Colonic mucosa (tissue), 4 donors: ENCODE results near the gene POU6F2. TPM values are rescaled to one million over a fixed set of nuclear protein-coding genes. Genes with fewer than 3 reads are reported as not detected.

Experiments used
- DNase-seq: peaks from one replicate; pipeline ENCODE4 v3.0.0-alpha.2; 2020
- H3K27ac ChIP-seq: fragments of 200-600 bp; one replicate; pipeline ENCODE4 v1.8.0; 2021
- H3K27me3 ChIP-seq: fragments of 200-600 bp; one replicate; pipeline ENCODE4 v1.8.0; 2021
- H3K36me3 ChIP-seq: fragments of 200-600 bp; one replicate; pipeline ENCODE4 v1.8.0; 2021
- H3K4me1 ChIP-seq: fragments of 200-600 bp; one replicate; pipeline ENCODE4 v1.8.0; 2021; ENCODE audit warnings: mild to moderate bottlenecking
- H3K4me3 ChIP-seq: fragments of 200-600 bp; one replicate; pipeline ENCODE4 v1.8.0; 2021
- H3K9ac ChIP-seq, 2 donors: one replicate each; pipeline ENCODE4 v1.7.0; 2013; ENCODE audit warnings: control low read depth in 2 of 2, low read depth in 2 of 2, low read length in 2 of 2
- H3K9me3 ChIP-seq: fragments of 200-600 bp; one replicate; pipeline ENCODE4 v1.8.0; 2021
- intact Hi-C: fragments of 100-400 bp; cut with DNase I; formaldehyde crosslinking; loops from one replicate; pipeline ENCODE4 v1.14.1; 2022
- total RNA-seq, 2 donors: library from RNA; stranded (reverse); fragmentation: NEBNext Ultra II Directional in 1 of 2; extraction: Animal tissue kit (Norgen Biotek cat#: 25700) in 1 of 2; gene quantifications; one replicate each; pipeline ENCODE4 v1.2.1, GENCODE V29; 2021
- TF ChIP-seq, protein P1 (sequence below): fragments of 200-600 bp; IDR thresholded peaks from one replicate; pipeline ENCODE4 v1.8.0; 2022; ENCODE audit warnings: antibody characterized with exemption, mild to moderate bottlenecking
- donor health status: healthy.
- donor health status: DM: no; HTN: no; CAD: no.
- donor health status: DM: no; HTN: no; CAD: no.

The POU6F2 gene
- total RNA-seq, 2 donors from 2014 or later: 1.3 TPM; not detected in 1

DNA sequence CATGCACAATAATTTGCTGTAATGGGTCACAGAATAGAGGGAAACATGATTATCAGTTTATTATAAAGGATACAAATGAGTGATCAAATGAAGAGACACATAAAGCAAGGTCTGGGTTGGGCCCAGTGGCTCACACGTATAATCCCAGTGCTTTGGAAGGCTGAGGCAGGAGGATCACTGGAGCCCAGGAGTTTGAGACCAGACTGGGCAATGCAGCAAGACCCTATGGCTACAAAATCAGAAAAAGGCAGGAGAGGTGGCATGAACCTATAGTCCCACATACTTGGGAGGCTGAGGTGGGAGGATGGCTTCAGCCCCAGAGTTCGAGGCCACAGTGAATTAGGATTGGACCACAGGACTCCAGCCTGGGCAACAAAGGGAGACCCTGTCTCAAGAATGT, 421.7 kb downstream of the POU6F2 start:
- no peaks in the 10 kb centered on the region for H3K9me3 ChIP-seq
- H3K9ac ChIP-seq: no peak overlapping the region
- DNase-seq: no peak

DNA sequence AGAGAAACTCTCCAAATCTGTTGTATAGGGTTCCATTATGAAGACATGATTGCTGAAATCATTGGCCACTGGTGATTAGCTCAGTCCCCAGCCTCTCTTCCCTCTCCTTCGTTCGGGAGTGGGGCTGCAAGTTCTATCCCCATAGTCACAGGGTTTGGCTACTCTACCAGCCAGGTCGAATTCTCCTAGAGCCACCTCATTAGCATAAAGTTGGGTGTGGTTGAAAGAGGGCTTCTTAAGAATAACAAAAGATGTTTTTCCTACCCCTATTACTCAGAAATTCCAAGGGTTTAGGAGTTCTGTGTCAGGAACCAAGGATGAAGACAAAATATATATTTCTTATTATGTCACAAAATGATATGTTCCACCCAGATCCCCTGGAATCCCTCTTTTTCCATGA, 422.3 kb downstream of the POU6F2 start:
- no peaks in the 10 kb centered on the region for H3K4me1 ChIP-seq
- H3K9ac ChIP-seq: no peak overlapping the region
- no peak for DNase-seq
- H3K27ac ChIP-seq: no peak overlapping the region
- H3K4me3 ChIP-seq: no peak overlapping the region
- no peaks in the 10 kb centered on the region for H3K27me3 ChIP-seq
- no peaks in the 10 kb centered on the region for H3K36me3 ChIP-seq
- H3K9me3 ChIP-seq: no peaks in the 10 kb centered on the region
- TF ChIP-seq, protein P1, sequence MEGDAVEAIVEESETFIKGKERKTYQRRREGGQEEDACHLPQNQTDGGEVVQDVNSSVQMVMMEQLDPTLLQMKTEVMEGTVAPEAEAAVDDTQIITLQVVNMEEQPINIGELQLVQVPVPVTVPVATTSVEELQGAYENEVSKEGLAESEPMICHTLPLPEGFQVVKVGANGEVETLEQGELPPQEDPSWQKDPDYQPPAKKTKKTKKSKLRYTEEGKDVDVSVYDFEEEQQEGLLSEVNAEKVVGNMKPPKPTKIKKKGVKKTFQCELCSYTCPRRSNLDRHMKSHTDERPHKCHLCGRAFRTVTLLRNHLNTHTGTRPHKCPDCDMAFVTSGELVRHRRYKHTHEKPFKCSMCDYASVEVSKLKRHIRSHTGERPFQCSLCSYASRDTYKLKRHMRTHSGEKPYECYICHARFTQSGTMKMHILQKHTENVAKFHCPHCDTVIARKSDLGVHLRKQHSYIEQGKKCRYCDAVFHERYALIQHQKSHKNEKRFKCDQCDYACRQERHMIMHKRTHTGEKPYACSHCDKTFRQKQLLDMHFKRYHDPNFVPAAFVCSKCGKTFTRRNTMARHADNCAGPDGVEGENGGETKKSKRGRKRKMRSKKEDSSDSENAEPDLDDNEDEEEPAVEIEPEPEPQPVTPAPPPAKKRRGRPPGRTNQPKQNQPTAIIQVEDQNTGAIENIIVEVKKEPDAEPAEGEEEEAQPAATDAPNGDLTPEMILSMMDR: no peak
- intact Hi-C loops: no loop called here

More for the DNA sequence above, 421.7 kb downstream of the POU6F2 start:
- TF ChIP-seq, protein P1: no peak
- Histone ChIP-seq H3K27me3 (no peaks in the 10 kb centered on the region), H3K27ac (no peak overlapping the region), H3K4me3 (no peak overlapping the region), H3K4me1 (no peaks in the 10 kb centered on the region), H3K36me3 (no peaks in the 10 kb centered on the region)
- intact Hi-C loops: no loop called here

DNA sequence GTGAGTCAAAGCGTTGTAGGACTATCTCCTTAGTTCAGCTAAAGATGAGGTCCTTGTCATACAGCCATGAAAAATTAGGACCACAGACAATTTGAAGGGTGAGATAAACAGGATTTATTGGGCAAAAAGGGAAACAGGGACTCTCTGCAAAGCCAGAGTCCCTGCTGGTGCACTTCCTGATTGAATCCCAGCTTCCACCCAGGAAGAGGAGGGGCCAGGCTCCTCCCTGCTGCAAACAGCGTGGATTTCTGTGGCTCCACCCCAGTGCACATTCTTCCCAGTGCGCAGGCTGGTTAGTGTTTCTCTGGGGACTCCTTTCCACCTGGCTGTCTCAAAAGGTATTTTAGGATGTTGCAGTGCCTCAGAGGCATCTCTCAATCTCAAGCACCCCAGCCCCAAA, 423.1 kb downstream of the POU6F2 start:
- H3K27me3 ChIP-seq: no peaks in the 10 kb centered on the region
- H3K27ac ChIP-seq: no peak overlapping the region
- intact Hi-C loops: no loop called here
- H3K9me3 ChIP-seq: no peaks in the 10 kb centered on the region
- no peaks in the 10 kb centered on the region for H3K36me3 ChIP-seq
- no peaks in the 10 kb centered on the region for H3K4me1 ChIP-seq
- no peak for DNase-seq
- TF ChIP-seq, protein P1: no peak
- H3K4me3 ChIP-seq: no peak overlapping the region
- no peak overlapping the region for H3K9ac ChIP-seq

DNA sequence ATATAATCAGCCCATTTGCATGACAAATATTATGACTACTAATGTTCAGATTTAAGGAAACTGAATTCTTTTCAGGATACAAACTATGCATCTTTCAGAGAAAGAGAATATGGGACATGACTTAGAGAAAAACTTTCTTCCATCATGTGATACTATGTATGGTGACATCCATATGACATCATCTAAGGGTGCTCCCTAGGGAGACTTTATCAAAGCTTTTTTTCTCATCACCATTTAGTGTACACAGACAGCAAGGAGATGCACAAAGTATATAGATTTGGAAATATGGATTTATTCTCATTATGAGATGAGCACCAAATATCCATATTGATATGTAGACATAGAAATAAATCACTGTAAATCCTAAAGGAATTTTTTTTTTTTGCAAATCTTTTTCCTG, 424.3 kb downstream of the POU6F2 start:
- intact Hi-C loops: no loop called here

GRCh38 chr7:39404907-39405306, 427.2 kb downstream of the POU6F2 start:
- Histone ChIP-seq H3K4me3 (no peak overlapping the region), H3K9me3 (no peaks in the 10 kb centered on the region), H3K27ac (no peak overlapping the region), H3K4me1 (no peaks in the 10 kb centered on the region), H3K27me3 (no peaks in the 10 kb centered on the region), H3K9ac (no peak overlapping the region), H3K36me3 (no peaks in the 10 kb centered on the region)
- TF ChIP-seq, protein P1: no peak
- intact Hi-C loops: no loop called here
- no peak for DNase-seq

More for the DNA sequence above, 424.3 kb downstream of the POU6F2 start:
- no peak overlapping the region for H3K9ac ChIP-seq
- H3K27me3 ChIP-seq: no peaks in the 10 kb centered on the region
- TF ChIP-seq, protein P1: no peak
- H3K36me3 ChIP-seq: no peaks in the 10 kb centered on the region
- no peaks in the 10 kb centered on the region for H3K9me3 ChIP-seq
- no peaks in the 10 kb centered on the region for H3K4me1 ChIP-seq
- DNase-seq: no peak
- no peak overlapping the region for H3K27ac ChIP-seq
- H3K4me3 ChIP-seq: no peak overlapping the region

DNA sequence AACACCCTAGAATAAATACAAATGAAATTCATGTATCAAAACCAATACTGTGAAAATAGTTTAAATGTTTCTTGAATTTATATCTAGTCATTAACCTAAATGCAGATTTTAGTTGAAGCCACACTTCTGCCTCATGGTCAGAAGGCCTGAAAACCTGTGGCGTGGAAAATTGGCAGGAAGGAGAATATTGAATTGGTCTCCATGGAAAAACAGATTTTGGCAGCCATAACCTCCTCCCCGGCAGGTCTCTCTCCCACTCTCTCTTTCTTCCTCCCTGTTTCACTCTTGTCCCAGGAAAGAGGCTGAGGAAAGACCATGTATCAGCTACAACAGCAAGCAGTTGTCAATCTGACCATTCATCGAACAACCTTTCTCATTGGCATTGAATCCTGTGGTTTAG, 427.9 kb downstream of the POU6F2 start:
- no peak overlapping the region for H3K27ac ChIP-seq
- H3K9ac ChIP-seq: no peak overlapping the region
- no peaks in the 10 kb centered on the region for H3K27me3 ChIP-seq
- TF ChIP-seq, protein P1: no peak
- no peak for DNase-seq
- no peak overlapping the region for H3K4me3 ChIP-seq
- no peaks in the 10 kb centered on the region for H3K4me1 ChIP-seq
- H3K36me3 ChIP-seq: no peaks in the 10 kb centered on the region
- intact Hi-C loops: no loop called here
- no peaks in the 10 kb centered on the region for H3K9me3 ChIP-seq
